T47D (cell line): ENCODE data around the gene STAC3.
A peak's percentile ranks its signal among the peaks of the same experiment; 100 is the strongest.

ENCODE experiments used
- DNase-seq, 2 experiments: peaks; one replicate each; pipeline versions ENCODE4 v3.0.0 to v3.0.0-alpha.2; 2011 to 2012; ENCODE audit warnings: low read depth in 1 of 2, low spot score in 1 of 2
- JUND ChIP-seq: IDR thresholded peaks from 2 replicates; pipeline ENCODE4 v1.6.1; 2012; ENCODE audit warnings: low read depth
- in situ Hi-C: cut with HindIII; loops from 2 replicates; pipeline ENCODE4 v1.10.0; 2016; ENCODE audit warnings: low sequenced_read_pairs, low pct_unique_long_range_greater_than_20kb

Gene STAC3

GRCh38 chr12:57213763-57214397 is 37.1 kb downstream of the STAC3 start:
- no peak for TF ChIP-seq JUND
- in situ Hi-C loops, result no loop called here
- peak; percentile 70 to 76 for DNase-seq

- peak; percentile 93 to 96 for DNase-seq
- no peak for TF ChIP-seq JUND
- in situ Hi-C loops, result no loop called here
Observed at GRCh38 chr12:57213058-57213715, 37.8 kb downstream of the STAC3 start.

DNA sequence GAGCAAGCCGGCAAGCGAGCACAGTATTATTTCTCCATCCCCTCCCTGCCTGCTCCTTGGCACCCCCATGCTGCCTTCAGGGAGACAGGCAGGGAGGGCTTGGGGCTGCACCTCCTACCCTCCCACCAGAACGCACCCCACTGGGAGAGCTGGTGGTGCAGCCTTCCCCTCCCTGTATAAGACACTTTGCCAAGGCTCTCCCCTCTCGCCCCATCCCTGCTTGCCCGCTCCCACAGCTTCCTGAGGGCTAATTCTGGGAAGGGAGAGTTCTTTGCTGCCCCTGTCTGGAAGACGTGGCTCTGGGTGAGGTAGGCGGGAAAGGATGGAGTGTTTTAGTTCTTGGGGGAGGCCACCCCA is 38.3 kb downstream of the STAC3 start:
- DNase-seq, result no peak
- no peak for TF ChIP-seq JUND
- in situ Hi-C loops, result no loop called here

- in situ Hi-C loops, result no loop called here
- DNase-seq, result no peak
- no peak for TF ChIP-seq JUND
Observed at GRCh38 chr12:57211791-57212700, 38.9 kb downstream of the STAC3 start.

- DNase-seq, result no peak
- TF ChIP-seq JUND, result no peak
- in situ Hi-C loops, result no loop called here
Observed at GRCh38 chr12:57210926-57211692, 39.9 kb downstream of the STAC3 start.

GRCh38 chr12:57210461-57210860 is 40.5 kb downstream of the STAC3 start:
- no peak for TF ChIP-seq JUND
- no peak for DNase-seq
- in situ Hi-C loops, result no loop called here

- no peak for DNase-seq
- TF ChIP-seq JUND, result no peak
- in situ Hi-C loops, result no loop called here
Observed at GRCh38 chr12:57209916-57210315, 41.1 kb downstream of the STAC3 start.

DNA sequence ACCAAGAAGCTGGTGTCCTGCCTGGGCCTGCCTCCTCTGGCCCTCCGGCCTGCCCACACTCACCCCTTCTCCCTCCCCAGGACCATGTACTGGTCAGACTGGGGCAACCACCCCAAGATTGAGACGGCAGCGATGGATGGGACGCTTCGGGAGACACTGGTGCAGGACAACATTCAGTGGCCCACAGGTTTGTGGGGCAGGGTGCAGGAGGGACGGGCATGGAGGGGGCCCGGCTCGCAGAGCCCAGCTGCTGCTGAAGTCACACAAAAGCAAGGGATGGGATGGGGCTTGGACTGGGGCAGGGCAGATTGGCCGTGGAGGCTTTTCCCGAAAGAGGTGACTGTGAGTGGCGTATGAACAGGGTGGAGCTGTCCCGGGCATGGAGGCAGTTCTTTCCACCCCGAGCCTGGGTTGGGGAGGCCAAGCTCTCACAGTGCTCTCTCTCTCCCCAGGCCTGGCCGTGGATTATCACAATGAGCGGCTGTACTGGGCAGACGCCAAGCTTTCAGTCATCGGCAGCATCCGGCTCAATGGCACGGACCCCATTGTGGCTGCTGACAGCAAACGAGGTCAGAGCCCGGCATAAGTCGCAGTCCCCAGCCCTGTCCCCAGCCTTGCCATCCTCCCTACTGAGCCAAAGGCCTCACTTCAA is 42.2 kb downstream of the STAC3 start:
- no peak for TF ChIP-seq JUND
- in situ Hi-C loops, result no loop called here
- no peak for DNase-seq

- DNase-seq, result no peak
- in situ Hi-C loops, result no loop called here
Observed at GRCh38 chr12:57207731-57208630, 43.0 kb downstream of the STAC3 start.

DNA sequence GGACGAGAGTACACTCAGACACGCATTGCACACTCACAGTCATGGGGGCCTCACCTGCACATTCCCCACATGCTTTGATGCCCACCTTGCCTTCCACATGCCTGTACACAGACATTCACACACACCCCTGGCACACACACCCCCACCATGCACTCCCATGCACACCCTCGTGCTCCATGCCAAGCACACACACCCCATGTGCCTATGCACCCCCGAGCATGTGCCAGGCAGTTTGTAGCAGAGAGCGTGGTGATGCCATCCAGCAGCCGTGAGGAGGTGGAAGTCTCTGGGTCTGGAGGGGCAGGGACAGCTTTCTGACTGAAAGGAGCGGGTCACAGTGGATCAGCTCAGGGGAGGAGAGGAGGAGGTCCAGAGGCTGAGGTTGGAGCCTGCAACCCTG is 45.1 kb downstream of the STAC3 start:
- DNase-seq, result no peak
- in situ Hi-C loops, result no loop called here
- no peak for TF ChIP-seq JUND

More at GRCh38 chr12:57207731-57208630, 43.0 kb downstream of the STAC3 start:
- TF ChIP-seq JUND, result no peak

DNA sequence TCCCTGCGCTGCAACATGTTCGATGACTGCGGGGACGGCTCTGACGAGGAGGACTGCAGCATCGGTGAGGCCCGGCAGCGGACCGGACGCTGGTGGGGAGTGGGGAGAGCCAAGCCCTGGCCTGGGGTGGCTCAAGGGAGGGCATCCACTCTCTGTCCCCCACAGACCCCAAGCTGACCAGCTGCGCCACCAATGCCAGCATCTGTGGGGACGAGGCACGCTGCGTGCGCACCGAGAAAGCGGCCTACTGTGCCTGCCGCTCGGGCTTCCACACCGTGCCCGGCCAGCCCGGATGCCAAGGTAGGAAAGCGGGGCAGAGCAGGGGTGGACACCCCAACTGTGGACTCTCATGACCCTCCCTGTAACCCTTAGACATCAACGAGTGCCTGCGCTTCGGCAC is 45.8 kb downstream of the STAC3 start:
- in situ Hi-C loops, result no loop called here
- DNase-seq, result no peak
- TF ChIP-seq JUND, result no peak
